Smooth muscle cell (in vitro differentiated cells): ENCODE data around the gene DPM1. TPM values are rescaled to one million over a fixed set of nuclear protein-coding genes. Genes with fewer than 3 reads are reported as not detected.

Source experiments
- DNase-seq: peaks from one replicate; lab custom pipeline; 2025; ENCODE audit not compliant: unreplicated experiment; lab: John Stamatoyannopoulos, UW
- H2AFZ ChIP-seq: fragments of 200-600 bp; sonication (generic); 2 replicates; pipeline ENCODE4 v1.6.0; 2016; ENCODE audit warnings: antibody characterized with exemption, low read depth, mild to moderate bottlenecking
- H3F3A ChIP-seq: fragments of 200-600 bp; sonication (generic); 2 replicates; pipeline ENCODE4 v1.6.0; 2017; ENCODE audit warnings: antibody characterized with exemption, low read depth
- H3K27ac ChIP-seq: fragments of 200-600 bp; sonication (generic); 2 replicates; pipeline ENCODE4 v1.5.1; 2016; ENCODE audit warnings: low read depth, mild to moderate bottlenecking
- H3K27me3 ChIP-seq: fragments of 200-600 bp; sonication (generic); 2 replicates; pipeline ENCODE4 v1.6.1; 2016; ENCODE audit warnings: low read depth, mild to moderate bottlenecking
- H3K36me3 ChIP-seq: fragments of 200-600 bp; sonication (generic); 2 replicates; pipeline ENCODE4 v1.5.1; 2016; ENCODE audit warnings: low read depth
- H3K4me1 ChIP-seq: fragments of 200-600 bp; sonication (generic); 2 replicates; pipeline ENCODE4 v1.5.1; 2016; ENCODE audit warnings: low read depth
- H3K4me2 ChIP-seq: fragments of 200-600 bp; sonication (generic); 2 replicates; pipeline ENCODE4 v1.6.0; 2016; ENCODE audit warnings: mild to moderate bottlenecking
- H3K4me3 ChIP-seq: fragments of 200-600 bp; sonication (generic); 2 replicates; pipeline ENCODE4 v1.5.1; 2016; ENCODE audit warnings: mild to moderate bottlenecking
- H3K79me2 ChIP-seq: fragments of 200-600 bp; sonication (generic); 2 replicates; pipeline ENCODE4 v1.6.0; 2016; ENCODE audit warnings: low read depth, mild to moderate bottlenecking
- H3K9ac ChIP-seq: fragments of 200-600 bp; sonication (generic); 2 replicates; pipeline ENCODE4 v1.6.0; 2016; ENCODE audit warnings: low read depth
- H3K9me3 ChIP-seq: fragments of 200-600 bp; sonication (generic); replicated peaks from 2 replicates; pipeline ENCODE4 v1.5.1; 2016; ENCODE audit warnings: low read depth
- H4K20me1 ChIP-seq: fragments of 200-600 bp; sonication (generic); 2 replicates; pipeline ENCODE4 v1.6.0; 2016; ENCODE audit warnings: low read depth
- WGBS: methylation state at CpG from one replicate; pipeline ENCODE4 v1.1.7; 2016; ENCODE audit warnings: low lambda C conversion rate; 5-methylcytosine and 5-hydroxymethylcytosine counted together
- polyA plus RNA-seq: library from polyadenylated mRNA; unstranded; fragments of >200 nt; fragmentation: Nextera tagmentation; extraction: Ambion mirVana; gene quantifications from 2 replicates; pipeline ENCODE4 v1.2.1, GENCODE V29; 2016
- total RNA-seq: library from RNA; depleted of rRNA; stranded (reverse); fragments of >200 nt; gene quantifications from 2 replicates; pipeline ENCODE4 v1.2.3, GENCODE V29; 2014
- TF ChIP-seq, protein P1 (sequence below): fragments of 200-600 bp; sonication (generic); IDR thresholded peaks from 2 replicates; pipeline ENCODE4 v1.5.1; 2017; ENCODE audit warnings: borderline replicate concordance, mild to moderate bottlenecking, antibody characterized with exemption; ENCODE audit not compliant: insufficient read depth, poor library complexity, severe bottlenecking

Gene DPM1
- total and polyA plus RNA-seq, 2 experiments from 2014 or later: 89.1 to 141 TPM

DNA sequence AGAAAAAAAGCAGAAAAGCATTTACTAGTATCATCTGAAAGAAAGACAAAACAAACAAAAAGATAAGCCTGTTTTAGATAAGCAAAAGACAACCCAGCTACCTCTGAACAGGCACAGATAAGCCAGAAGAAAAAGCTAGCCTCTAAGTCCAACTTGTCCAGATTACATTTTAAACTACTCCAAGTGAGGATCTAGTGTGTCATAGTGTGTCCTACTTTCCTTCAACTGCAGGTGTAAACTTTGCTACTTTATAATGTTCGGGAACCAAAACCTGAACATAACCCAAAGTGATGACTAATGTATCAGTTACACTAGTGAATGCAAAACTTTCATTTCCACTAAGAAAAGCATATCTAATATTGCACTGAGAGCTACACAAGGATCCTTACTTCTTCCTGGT is 46.6 kb downstream of the DPM1 start:
- Histone ChIP-seq H3K4me2 (no peak overlapping the region), H3K9ac (no peak overlapping the region), H3K27ac (peak overlapping the region; percentile 48), H3K36me3 (no peaks in the 10 kb centered on the region), H3K9me3 (no peaks in the 10 kb centered on the region), H3K4me3 (no peak overlapping the region), H3K27me3 (no peaks in the 10 kb centered on the region), H2AFZ (no peak overlapping the region), H4K20me1 (peaks cover 100% of the 10 kb centered on the region), H3K4me1 (peaks cover 28% of the 10 kb centered on the region), H3F3A (peaks cover 30% of the 10 kb centered on the region), H3K79me2 (peaks cover 100% of the 10 kb centered on the region)
- WGBS: 88% methylated on average over 1 of the region's 1 CpG
- TF ChIP-seq, protein P1, sequence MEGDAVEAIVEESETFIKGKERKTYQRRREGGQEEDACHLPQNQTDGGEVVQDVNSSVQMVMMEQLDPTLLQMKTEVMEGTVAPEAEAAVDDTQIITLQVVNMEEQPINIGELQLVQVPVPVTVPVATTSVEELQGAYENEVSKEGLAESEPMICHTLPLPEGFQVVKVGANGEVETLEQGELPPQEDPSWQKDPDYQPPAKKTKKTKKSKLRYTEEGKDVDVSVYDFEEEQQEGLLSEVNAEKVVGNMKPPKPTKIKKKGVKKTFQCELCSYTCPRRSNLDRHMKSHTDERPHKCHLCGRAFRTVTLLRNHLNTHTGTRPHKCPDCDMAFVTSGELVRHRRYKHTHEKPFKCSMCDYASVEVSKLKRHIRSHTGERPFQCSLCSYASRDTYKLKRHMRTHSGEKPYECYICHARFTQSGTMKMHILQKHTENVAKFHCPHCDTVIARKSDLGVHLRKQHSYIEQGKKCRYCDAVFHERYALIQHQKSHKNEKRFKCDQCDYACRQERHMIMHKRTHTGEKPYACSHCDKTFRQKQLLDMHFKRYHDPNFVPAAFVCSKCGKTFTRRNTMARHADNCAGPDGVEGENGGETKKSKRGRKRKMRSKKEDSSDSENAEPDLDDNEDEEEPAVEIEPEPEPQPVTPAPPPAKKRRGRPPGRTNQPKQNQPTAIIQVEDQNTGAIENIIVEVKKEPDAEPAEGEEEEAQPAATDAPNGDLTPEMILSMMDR: no peak
- DNase-seq: no peak

DNA sequence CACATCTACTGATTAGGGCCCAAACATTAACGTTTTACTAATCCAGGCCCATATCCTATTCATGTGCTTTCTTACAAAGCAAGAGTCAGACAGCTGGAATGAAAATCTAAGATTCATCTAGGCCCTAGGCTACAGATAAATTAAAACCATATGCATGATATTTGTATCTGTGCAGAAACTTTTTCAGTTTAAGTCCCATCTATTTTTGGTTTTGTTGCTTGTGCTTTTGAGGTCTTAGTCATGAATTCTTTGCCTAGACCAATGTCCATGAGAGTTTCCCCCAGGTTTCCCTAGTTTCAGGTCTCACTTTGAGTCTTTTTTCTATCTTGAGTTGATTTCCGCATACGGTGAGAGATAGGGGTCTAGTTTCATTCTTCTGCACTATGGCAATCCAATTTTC is 47.3 kb downstream of the DPM1 start:
- H3K4me1 ChIP-seq: peaks cover 23% of the 10 kb centered on the region
- no peak for DNase-seq
- no peak overlapping the region for H3K4me3 ChIP-seq
- no peak overlapping the region for H2AFZ ChIP-seq
- H3K9me3 ChIP-seq: no peaks in the 10 kb centered on the region
- peaks cover 100% of the 10 kb centered on the region for H3K79me2 ChIP-seq
- peaks cover 30% of the 10 kb centered on the region for H3F3A ChIP-seq
- H4K20me1 ChIP-seq: peaks cover 100% of the 10 kb centered on the region
- TF ChIP-seq, protein P1: no peak
- H3K27me3 ChIP-seq: no peaks in the 10 kb centered on the region
- H3K9ac ChIP-seq: no peak overlapping the region
- no peak overlapping the region for H3K4me2 ChIP-seq
- WGBS: 72% methylated on average over 3 of the region's 3 CpGs
- H3K36me3 ChIP-seq: no peaks in the 10 kb centered on the region
- peak overlapping the region; percentile 48 for H3K27ac ChIP-seq

DNA sequence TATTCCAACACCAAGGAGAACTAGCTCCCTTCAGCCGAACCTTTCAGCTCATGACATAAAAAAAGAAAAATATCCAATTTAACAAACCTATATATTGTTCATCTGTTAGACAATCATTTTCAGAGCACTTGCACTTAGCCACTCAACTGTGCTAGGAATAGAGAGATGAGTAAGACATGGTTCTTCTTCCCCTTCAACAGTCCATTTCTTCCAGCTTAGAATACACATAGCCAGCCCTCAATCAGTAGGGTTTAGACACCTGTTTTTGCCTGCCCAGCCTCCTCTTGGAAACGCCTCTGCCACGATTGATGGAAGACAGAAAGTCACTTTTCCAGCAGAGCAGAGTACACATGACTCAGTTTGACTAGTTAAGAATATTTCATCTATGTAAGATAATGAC is 48.9 kb downstream of the DPM1 start:
- no peaks in the 10 kb centered on the region for H3K27me3 ChIP-seq
- TF ChIP-seq, protein P1: no peak
- WGBS: 91% methylated on average over 3 of the region's 3 CpGs
- H3K9ac ChIP-seq: no peak overlapping the region
- no peaks in the 10 kb centered on the region for H3K36me3 ChIP-seq
- H3K79me2 ChIP-seq: peaks cover 100% of the 10 kb centered on the region
- H2AFZ ChIP-seq: no peak overlapping the region
- no peak for DNase-seq
- no peak overlapping the region for H3K4me3 ChIP-seq
- H3K4me1 ChIP-seq: peaks cover 9% of the 10 kb centered on the region
- peaks cover 100% of the 10 kb centered on the region for H4K20me1 ChIP-seq
- no peak overlapping the region for H3K4me2 ChIP-seq
- H3K9me3 ChIP-seq: no peaks in the 10 kb centered on the region
- peaks cover 30% of the 10 kb centered on the region for H3F3A ChIP-seq
- no peak overlapping the region for H3K27ac ChIP-seq

DNA sequence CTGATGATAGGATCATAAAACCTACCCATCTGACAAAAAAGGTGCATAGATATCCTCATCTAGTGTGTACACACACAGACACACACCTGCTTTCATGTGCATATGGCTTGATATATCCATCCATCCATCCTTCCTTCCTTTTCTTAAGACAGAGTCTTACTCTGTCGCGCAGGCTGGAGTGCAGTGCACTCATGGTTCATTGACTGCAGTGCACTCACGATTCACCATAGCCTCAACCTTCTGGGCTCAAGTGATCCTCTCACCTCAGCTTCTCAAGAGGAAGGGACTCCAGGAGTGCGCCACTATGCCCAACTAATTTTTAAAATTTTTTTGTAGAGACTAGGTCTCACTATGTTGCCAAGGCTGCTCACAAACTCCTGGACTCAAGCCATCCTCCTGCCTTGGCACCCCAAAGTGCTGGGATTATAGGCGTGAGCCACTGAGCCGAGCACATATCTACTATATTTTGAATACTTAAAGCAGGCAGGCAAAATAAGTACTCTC is 54.2 kb downstream of the DPM1 start:
- Histone ChIP-seq H3K36me3 (peaks cover 12% of the 10 kb centered on the region), H3K9me3 (no peaks in the 10 kb centered on the region), H3K4me1 (no peaks in the 10 kb centered on the region), H3K9ac (no peak overlapping the region), H3F3A (peaks cover 3% of the 10 kb centered on the region), H3K79me2 (peaks cover 100% of the 10 kb centered on the region), H2AFZ (no peak overlapping the region), H3K4me2 (no peak overlapping the region), H3K4me3 (no peak overlapping the region), H3K27ac (peak overlapping the region; percentile 16), H3K27me3 (no peaks in the 10 kb centered on the region), H4K20me1 (peaks cover 100% of the 10 kb centered on the region)
- WGBS: 96% methylated on average over 6 of the region's 6 CpGs
- no peak for DNase-seq
- TF ChIP-seq, protein P1: no peak
